ENCODE measurements around the gene TMEM183A. TPM values are rescaled to one million over a fixed set of nuclear protein-coding genes. Genes with fewer than 3 reads are reported as not detected.
A peak's percentile ranks its signal among the peaks of the same experiment; 100 is the strongest.

Gene TMEM183A
- total and polyA plus RNA-seq, 2 of the 4 experiments (the other 2 are of a cell fraction): 56.8 to 63.1 TPM

GRCh38 chr1:202968895-202969295 lies 38.3 kb upstream of the TMEM183A start:
- Histone ChIP-seq H3K9me3 (ENCODE audit: control insufficient read depth, insufficient read depth, low read length) (no peaks in the 10 kb centered on the region), H2BK5ac (ENCODE audit: low read depth, low read length, poor library complexity, severe bottlenecking) (no peak overlapping the region), H3K4ac (ENCODE audit: low read depth, low read length) (no peak overlapping the region), H3K27me3 (ENCODE audit: control insufficient read depth, insufficient read depth, low read length) (peaks cover 10% of the 10 kb centered on the region), H3K14ac (replicated peaks; ENCODE audit: low read depth, low read length) (no peak overlapping the region), H3K18ac (ENCODE audit: low read depth, low read length) (no peak overlapping the region), H3K23ac (ENCODE audit: low read depth, low read length) (no peak overlapping the region), H2BK120ac (ENCODE audit: low read depth, low read length) (no peak overlapping the region), H3K4me2 (ENCODE audit: low read depth, low read length) (no peak overlapping the region), H4K91ac (ENCODE audit: insufficient read depth, low read depth, low read length) (no peak overlapping the region), H2BK20ac (ENCODE audit: low read depth, low read length) (no peak overlapping the region), H3K27ac (ENCODE audit: insufficient read depth, low read length) (no peak overlapping the region), H3K9me1 (ENCODE audit: insufficient read depth, low read length) (peaks cover 17% of the 10 kb centered on the region), H4K8ac (ENCODE audit: low read depth in 2 of 2, low read length in 2 of 2) (0 out of 4 replicates have a peak overlapping the region, but pooled peaks of 1 of the 2 experiments have one; percentile 27), H2AFZ (replicated peaks; ENCODE audit: low read length, poor library complexity) (peak overlapping the region; percentile 80), H2AK5ac (ENCODE audit: low read depth, low read length) (no peak overlapping the region), H2AK9ac (replicated peaks; ENCODE audit: low read depth, low read length, poor library complexity) (no peak overlapping the region), H2BK15ac (ENCODE audit: low read depth, low read length) (no peak overlapping the region), H3K79me1 (ENCODE audit: low read depth in 1 of 2, low read length in 2 of 2) (peaks cover 12 to 21% of the 10 kb centered on the region in 2 experiments), H3K4me1 (ENCODE audit: control insufficient read depth, insufficient read depth, low read length) (peaks cover 9% of the 10 kb centered on the region), H3K36me3 (ENCODE audit: control insufficient read depth, insufficient read depth, low read length) (no peaks in the 10 kb centered on the region; the same call in 1 of the 2 replicates), H3K56ac (ENCODE audit: extremely low read depth, insufficient read depth, low read length) (no peak overlapping the region), H4K5ac (ENCODE audit: low read depth, low read length) (no peak overlapping the region), H3K9ac (ENCODE audit: low read depth, low read length) (no peak overlapping the region), H3K4me3 (ENCODE audit: insufficient read depth, low read depth, low read length) (no peak overlapping the region), H4K20me1 (ENCODE audit: insufficient read depth, low read length) (no peaks in the 10 kb centered on the region)
- ChIA-PET POLR2A (ENCODE audit: unreplicated experiment) (no interaction called here), CTCF (interaction anchor here (1.1 kb wide), 1 partner anchor 24 kb away, joined by 3 read pairs; no protein-coding TSS in a partner anchor)
- ATAC-seq (ENCODE audit: low read depth) (peak; percentile 53), DNase-seq (peak; percentile 65)
- in situ Hi-C loops (cut with MboI; ENCODE audit: low sequenced_read_pairs): no loop called here
- TF ChIP-seq FOS (IDR thresholded peaks at IDR 0.05; ENCODE audit: low read depth, low read length) (no peak), BHLHE40 (IDR thresholded peaks at IDR 0.05; ENCODE audit: low read depth, low read length) (no peak), RCOR1 (IDR thresholded peaks at IDR 0.05; ENCODE audit: insufficient replicate concordance, low read length) (no peak), ELK1 (IDR thresholded peaks at IDR 0.05; ENCODE audit: borderline replicate concordance, low read depth, low read length) (no peak), NFE2L2 (IDR thresholded peaks at IDR 0.05; ENCODE audit: low read depth, low read length) (no peak), RFX5 (IDR thresholded peaks at IDR 0.05; ENCODE audit: low read depth, low read length) (no peak), CTCF (conservative IDR thresholded peaks at IDR 0.05; ENCODE audit: low read depth, low read length) (peak; percentile 62), CHD1 (IDR thresholded peaks at IDR 0.05; ENCODE audit: low read depth, low read length) (no peak), POLR2A (IDR thresholded peaks at IDR 0.05; ENCODE audit: low read depth, low read length) (no peak), CEBPB (IDR thresholded peaks at IDR 0.05; ENCODE audit: low read depth, low read length) (no peak), MAZ (IDR thresholded peaks at IDR 0.05; ENCODE audit: borderline replicate concordance, low read depth, low read length) (peak; percentile 14; the same call in 1 of the 2 replicates), SMC3 (IDR thresholded peaks at IDR 0.05; ENCODE audit: low read depth, low read length) (peak; percentile 43), RAD21 (IDR thresholded peaks at IDR 0.05; ENCODE audit: low read length) (peak; percentile 45), MXI1 (IDR thresholded peaks at IDR 0.05; ENCODE audit: borderline replicate concordance, low read depth, low read length) (no peak), MAFK (IDR thresholded peaks at IDR 0.05; ENCODE audit: low read depth, low read length) (no peak)
- TF ChIP-seq, protein P1, sequence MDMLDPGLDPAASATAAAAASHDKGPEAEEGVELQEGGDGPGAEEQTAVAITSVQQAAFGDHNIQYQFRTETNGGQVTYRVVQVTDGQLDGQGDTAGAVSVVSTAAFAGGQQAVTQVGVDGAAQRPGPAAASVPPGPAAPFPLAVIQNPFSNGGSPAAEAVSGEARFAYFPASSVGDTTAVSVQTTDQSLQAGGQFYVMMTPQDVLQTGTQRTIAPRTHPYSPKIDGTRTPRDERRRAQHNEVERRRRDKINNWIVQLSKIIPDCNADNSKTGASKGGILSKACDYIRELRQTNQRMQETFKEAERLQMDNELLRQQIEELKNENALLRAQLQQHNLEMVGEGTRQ (IDR thresholded peaks at IDR 0.05; ENCODE audit: low read depth, low read length): no peak
- dilution Hi-C loops (cut with HindIII; ENCODE audit: low sequenced_read_pairs, unreplicated experiment): no loop called here
- intact Hi-C loops (cut with micrococcal nuclease): no loop called here
- no CpG with 5 or more reads among the region's 5 CpGs for WGBS, 2 experiments (ENCODE audit: extremely low coverage in 2 of 2, insufficient read length in 1 of 2)
- BruUV-seq (replicated peaks): no TSS peak
